DMS79 treated with DMSO at 0.1 percent for 48 hours (cell line): Measurements from ENCODE around the gene MYL12A.

Experiments used
- DNase-seq: peaks from one replicate; lab custom pipeline; 2025; lab: John Stamatoyannopoulos, UW

Gene MYL12A

GRCh38 chr18:3225588-3225987 is 22.0 kb upstream of the MYL12A start:
- DNase-seq, result no peak

GRCh38 chr18:3226048-3226447 is 21.6 kb upstream of the MYL12A start:
- DNase-seq, result no peak

GRCh38 chr18:3230401-3231334 is 16.9 kb upstream of the MYL12A start:
- DNase-seq, result no peak

GRCh38 chr18:3233004-3233403 is 14.6 kb upstream of the MYL12A start:
- no peak for DNase-seq

- no peak for DNase-seq
Observed at GRCh38 chr18:3233433-3234168, 14.0 kb upstream of the MYL12A start.

- no peak for DNase-seq
Observed at GRCh38 chr18:3234457-3234856, 13.1 kb upstream of the MYL12A start.

- DNase-seq, result no peak
Observed at GRCh38 chr18:3235846-3236245, 11.8 kb upstream of the MYL12A start.

GRCh38 chr18:3236470-3236869 is 11.1 kb upstream of the MYL12A start:
- DNase-seq, result no peak

GRCh38 chr18:3238742-3239141 is 8.9 kb upstream of the MYL12A start:
- DNase-seq, result no peak

GRCh38 chr18:3245185-3245564 is 2.4 kb upstream of the MYL12A start:
- no peak for DNase-seq

- peak; percentile 88 for DNase-seq
Observed at GRCh38 chr18:3245853-3246634, 1.6 kb upstream of the MYL12A start.

- no peak for DNase-seq
Observed at GRCh38 chr18:3246635-3247239, 864 bp upstream of the MYL12A start.

- peak; percentile 50 for DNase-seq
Observed at GRCh38 chr18:3248062-3248657, 559 bp downstream of the MYL12A start.

- peak; percentile 50 for DNase-seq
Observed at GRCh38 chr18:3248658-3249359, 1.2 kb downstream of the MYL12A start.

- DNase-seq, result no peak
Observed at GRCh38 chr18:3250237-3251107, 2.9 kb downstream of the MYL12A start.

- DNase-seq, result no peak
Observed at GRCh38 chr18:3251249-3251962, 3.8 kb downstream of the MYL12A start.

GRCh38 chr18:3251963-3252277 is 4.3 kb downstream of the MYL12A start:
- no peak for DNase-seq

GRCh38 chr18:3252843-3253242 is 5.2 kb downstream of the MYL12A start:
- no peak for DNase-seq

- no peak for DNase-seq
Observed at GRCh38 chr18:3254725-3255124, 7.1 kb downstream of the MYL12A start.
